A673 (cell line): ENCODE results near the gene MEGF10. TPM values are rescaled to one million over a fixed set of nuclear protein-coding genes. Genes with fewer than 3 reads are reported as not detected.

Experiments used
- BruUV-seq: library from RNA; stranded (reverse); fragments of 400-500 nt; replicated peaks from 2 replicates; lab custom pipeline; 2021; lab: Mats Ljungman, UMichigan
- CTCF ChIA-PET: fragments of 300-600 bp; sonication (Branson Sonifier 250); formaldehyde crosslinking; loops from one replicate; lab custom pipeline; 2022; ENCODE audit warnings: antibody characterized with exemption; lab: Charles Lee
- POLR2A ChIA-PET: fragments of 300-600 bp; sonication (Branson Sonifier 250); formaldehyde crosslinking; loops from one replicate; lab custom pipeline; 2022; ENCODE audit warnings: antibody characterized with exemption; ENCODE audit not compliant: low non-redundant PET; lab: Charles Lee
- DNase-seq: peaks from one replicate; pipeline ENCODE4 v3.0.0-alpha.2; 2015; ENCODE audit warnings: low spot score
- H3K27ac ChIP-seq: fragments of 200-600 bp; sonication (generic); 2 replicates; pipeline ENCODE4 v1.5.1; 2016; ENCODE audit warnings: mixed run types, low read depth, mild to moderate bottlenecking, mixed read lengths, antibody characterized with exemption, low read length; ENCODE audit not compliant: poor library complexity, severe bottlenecking
- H3K27me3 ChIP-seq: fragments of 200-600 bp; sonication (generic); replicated peaks from 2 replicates; pipeline ENCODE4 v1.6.1; 2017; ENCODE audit warnings: mixed run types, low read depth, mild to moderate bottlenecking, mixed read lengths, antibody characterized with exemption, low read length; ENCODE audit not compliant: insufficient read depth, poor library complexity
- H3K36me3 ChIP-seq: fragments of 200-600 bp; sonication (generic); 2 replicates; pipeline ENCODE4 v1.6.1; 2016; ENCODE audit warnings: mixed run types, mild to moderate bottlenecking, mixed read lengths, antibody characterized with exemption, low read length; ENCODE audit not compliant: insufficient read depth, poor library complexity, severe bottlenecking
- H3K4me1 ChIP-seq: fragments of 200-600 bp; sonication (generic); 2 replicates; pipeline ENCODE4 v1.6.1; 2017; ENCODE audit warnings: mixed run types, mild to moderate bottlenecking, mixed read lengths, antibody characterized with exemption, low read length; ENCODE audit not compliant: insufficient read depth, poor library complexity, severe bottlenecking
- H3K4me3 ChIP-seq: fragments of 200-600 bp; sonication (generic); 2 replicates; pipeline ENCODE4 v1.5.1; 2016; ENCODE audit warnings: low read depth, mixed run types, mild to moderate bottlenecking, mixed read lengths, low read length; ENCODE audit not compliant: poor library complexity, severe bottlenecking
- H3K9me3 ChIP-seq: fragments of 200-600 bp; sonication (generic); 2 replicates; pipeline ENCODE4 v1.6.1; 2016; ENCODE audit warnings: mixed run types, low read depth, mild to moderate bottlenecking, mixed read lengths, antibody characterized with exemption, low read length; ENCODE audit not compliant: poor library complexity, severe bottlenecking
- EZH2 ChIP-seq: fragments of 200-600 bp; sonication (generic); IDR thresholded peaks from 2 replicates; pipeline ENCODE4 v1.6.1; 2017; ENCODE audit warnings: borderline replicate concordance, low read depth, mild to moderate bottlenecking, mixed read lengths, antibody characterized with exemption, low read length; ENCODE audit not compliant: poor library complexity, severe bottlenecking
- intact Hi-C: fragments of 100-400 bp; cut with micrococcal nuclease; formaldehyde crosslinking; loops from one replicate; pipeline ENCODE4 v1.10.0; 2022; ENCODE audit not compliant: unreplicated experiment
- total RNA-seq: library from RNA; stranded (reverse); gene quantifications from 2 replicates; pipeline ENCODE4 v1.2.3, GENCODE V29; 2021
- TF ChIP-seq, protein P1 (sequence below): fragments of 300-800, 200-600 bp; sonication (generic); conservative IDR thresholded peaks from 2 replicates; pipeline ENCODE4 v1.5.1; 2017; ENCODE audit warnings: low read depth, mild to moderate bottlenecking, antibody characterized with exemption, low read length, moderate library complexity, mixed read lengths

MEGF10 gene
- total RNA-seq, 1 experiment from 2014 or later: 0.71 TPM

DNA sequence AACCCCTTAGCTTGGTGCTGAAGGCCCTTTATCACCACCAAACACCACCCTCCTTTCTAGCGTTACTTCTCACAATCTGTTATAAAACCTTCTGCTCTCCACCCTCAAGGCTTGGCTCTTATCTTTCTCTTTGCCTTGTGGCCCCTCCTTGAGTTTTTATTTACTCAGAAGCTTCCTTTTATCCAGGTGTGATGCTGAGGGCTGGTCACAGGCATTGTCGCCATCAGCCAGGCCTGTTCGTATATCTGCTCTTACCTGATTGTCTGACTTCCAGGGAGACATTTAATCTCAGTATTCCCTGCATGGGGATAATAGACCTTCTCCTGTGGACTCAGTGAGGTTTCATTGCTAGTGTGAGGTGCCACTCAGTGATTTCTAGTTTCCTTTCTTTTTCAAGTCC lies 34.2 kb downstream of the MEGF10 start:
- H3K27me3 ChIP-seq: no peaks in the 10 kb centered on the region
- ChIA-PET POLR2A (no interaction called here), CTCF (no interaction called here)
- no peaks in the 10 kb centered on the region for H3K36me3 ChIP-seq
- no TSS peak for BruUV-seq
- H3K27ac ChIP-seq: no peak overlapping the region
- TF ChIP-seq EZH2: no peak
- TF ChIP-seq, protein P1, sequence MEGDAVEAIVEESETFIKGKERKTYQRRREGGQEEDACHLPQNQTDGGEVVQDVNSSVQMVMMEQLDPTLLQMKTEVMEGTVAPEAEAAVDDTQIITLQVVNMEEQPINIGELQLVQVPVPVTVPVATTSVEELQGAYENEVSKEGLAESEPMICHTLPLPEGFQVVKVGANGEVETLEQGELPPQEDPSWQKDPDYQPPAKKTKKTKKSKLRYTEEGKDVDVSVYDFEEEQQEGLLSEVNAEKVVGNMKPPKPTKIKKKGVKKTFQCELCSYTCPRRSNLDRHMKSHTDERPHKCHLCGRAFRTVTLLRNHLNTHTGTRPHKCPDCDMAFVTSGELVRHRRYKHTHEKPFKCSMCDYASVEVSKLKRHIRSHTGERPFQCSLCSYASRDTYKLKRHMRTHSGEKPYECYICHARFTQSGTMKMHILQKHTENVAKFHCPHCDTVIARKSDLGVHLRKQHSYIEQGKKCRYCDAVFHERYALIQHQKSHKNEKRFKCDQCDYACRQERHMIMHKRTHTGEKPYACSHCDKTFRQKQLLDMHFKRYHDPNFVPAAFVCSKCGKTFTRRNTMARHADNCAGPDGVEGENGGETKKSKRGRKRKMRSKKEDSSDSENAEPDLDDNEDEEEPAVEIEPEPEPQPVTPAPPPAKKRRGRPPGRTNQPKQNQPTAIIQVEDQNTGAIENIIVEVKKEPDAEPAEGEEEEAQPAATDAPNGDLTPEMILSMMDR: no peak
- H3K4me3 ChIP-seq: no peak overlapping the region
- intact Hi-C loops: no loop called here
- DNase-seq: no peak
- peaks cover 8% of the 10 kb centered on the region for H3K4me1 ChIP-seq
- no peaks in the 10 kb centered on the region for H3K9me3 ChIP-seq

DNA sequence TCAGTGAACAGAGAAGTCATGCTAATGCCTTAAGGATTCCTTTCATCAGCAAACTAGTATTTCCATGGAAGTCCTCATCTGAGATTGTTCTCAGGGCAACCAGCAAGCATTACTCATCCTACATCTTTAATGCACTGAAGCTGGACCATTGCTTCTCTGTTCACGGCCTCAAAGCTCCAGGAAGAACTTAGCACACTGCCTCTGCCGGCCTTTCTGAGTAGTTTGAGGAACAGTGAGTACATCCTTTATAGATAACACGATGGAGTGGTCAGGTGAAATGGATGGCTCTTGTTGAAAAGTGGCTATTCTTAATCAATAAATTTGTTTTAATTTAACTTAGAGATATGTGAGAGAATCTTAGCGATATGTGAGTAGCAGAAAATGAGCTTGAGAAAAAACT lies 35.8 kb downstream of the MEGF10 start:
- POLR2A ChIA-PET: no interaction called here

DNA sequence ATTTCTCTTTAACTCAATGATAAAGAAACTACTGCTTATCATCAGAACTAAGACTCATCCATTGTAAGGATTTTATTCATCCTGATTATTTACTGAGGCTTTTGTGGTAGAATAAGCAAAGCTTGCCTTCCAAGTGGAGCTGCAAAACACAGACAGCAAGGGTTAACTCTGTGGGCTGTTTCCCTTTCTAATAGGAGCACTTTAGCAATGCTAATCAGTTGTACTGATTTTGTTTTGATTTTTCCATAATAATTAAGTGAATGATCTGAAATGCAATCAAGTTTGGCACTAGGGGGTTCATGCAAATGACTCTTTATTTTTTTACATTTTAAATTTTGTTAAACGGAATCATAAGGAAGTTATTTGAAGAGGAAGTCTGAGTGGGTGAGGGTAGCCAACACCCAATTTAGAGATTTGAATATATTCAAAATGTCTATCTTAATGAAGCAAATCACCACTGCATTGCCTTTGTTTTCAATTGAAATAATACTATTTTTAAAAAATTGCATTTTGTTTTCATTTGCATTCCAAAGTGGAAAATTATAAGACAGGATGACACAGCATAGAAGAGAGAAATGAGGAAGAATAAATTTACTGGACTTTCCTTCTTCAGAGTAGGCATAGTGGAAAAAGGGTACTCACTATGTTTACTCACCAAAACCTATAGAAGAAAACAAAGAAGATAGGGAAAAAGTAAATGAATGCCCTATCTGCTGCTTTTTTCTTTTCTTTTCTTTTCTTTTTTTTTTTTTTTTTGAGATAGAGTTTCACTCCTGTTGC lies 36.6 kb downstream of the MEGF10 start:
- POLR2A ChIA-PET: no interaction called here
- Histone ChIP-seq H3K4me1 (no peaks in the 10 kb centered on the region), H3K9me3 (no peaks in the 10 kb centered on the region), H3K27ac (no peak overlapping the region), H3K4me3 (no peak overlapping the region), H3K36me3 (no peaks in the 10 kb centered on the region), H3K27me3 (no peaks in the 10 kb centered on the region)
- BruUV-seq: no TSS peak
- TF ChIP-seq, protein P1: no peak
- TF ChIP-seq EZH2: no peak
- intact Hi-C loops: no loop called here
- CTCF ChIA-PET: no interaction called here
- no peak for DNase-seq

More for the DNA sequence above, 35.8 kb downstream of the MEGF10 start:
- Histone ChIP-seq H3K9me3 (no peaks in the 10 kb centered on the region), H3K4me1 (no peaks in the 10 kb centered on the region), H3K4me3 (no peak overlapping the region), H3K27me3 (no peaks in the 10 kb centered on the region), H3K36me3 (no peaks in the 10 kb centered on the region), H3K27ac (no peak overlapping the region)
- BruUV-seq: no TSS peak
- intact Hi-C loops: no loop called here
- no peak for DNase-seq
- TF ChIP-seq, protein P1: no peak
- no peak for TF ChIP-seq EZH2
- CTCF ChIA-PET: no interaction called here
